ENCODE data around the gene RBKS. TPM values are rescaled to one million over a fixed set of nuclear protein-coding genes. Genes with fewer than 3 reads are reported as not detected.
"Not testable (repeated sequence)": the region's sequence is repeated elsewhere in the genome, so short reads cannot be mapped to it uniquely, and the experiment has no call there.

The RBKS gene
- polyA plus RNA-seq, 12 donors: 0.63 to 1.7 (median 1.1) TPM; not detected in 2

DNA sequence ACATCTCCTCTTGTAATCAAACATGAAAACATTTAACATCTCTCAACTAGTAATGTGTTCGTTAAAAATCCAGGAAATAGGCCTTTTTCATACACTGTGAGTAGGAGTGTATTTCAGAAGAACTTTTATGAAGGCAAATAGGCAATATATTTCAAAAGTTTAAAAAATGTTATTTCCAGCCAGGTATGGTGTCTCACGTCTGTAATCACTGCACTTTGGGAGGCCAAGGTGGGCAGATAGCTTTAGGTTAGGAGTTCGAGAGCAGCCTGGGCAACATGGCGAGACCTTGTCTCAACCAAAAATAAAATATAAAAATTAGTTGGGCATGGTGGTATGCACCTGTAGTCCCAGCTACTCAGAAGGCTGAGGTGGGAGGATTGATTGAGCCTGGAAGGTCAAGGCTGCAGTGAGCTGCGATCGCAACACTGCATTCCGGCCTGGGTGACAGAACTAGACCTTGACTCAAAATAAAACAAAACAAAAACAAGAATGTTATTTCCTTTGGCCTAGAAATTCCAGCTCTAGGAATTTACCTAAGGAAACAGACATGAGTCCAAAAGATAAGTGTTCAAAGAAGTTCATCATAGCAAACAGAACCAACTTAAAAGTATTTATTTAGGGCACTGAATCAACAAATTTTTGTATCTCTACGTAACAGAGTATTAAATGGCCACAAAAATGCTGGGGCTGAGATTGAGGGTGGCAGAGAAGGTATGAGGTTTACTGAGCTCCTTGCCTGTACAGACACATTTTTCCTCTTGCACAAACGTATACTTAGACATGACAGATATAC, 14.9 kb downstream of the RBKS start:
- DNase-seq: no peak

DNA sequence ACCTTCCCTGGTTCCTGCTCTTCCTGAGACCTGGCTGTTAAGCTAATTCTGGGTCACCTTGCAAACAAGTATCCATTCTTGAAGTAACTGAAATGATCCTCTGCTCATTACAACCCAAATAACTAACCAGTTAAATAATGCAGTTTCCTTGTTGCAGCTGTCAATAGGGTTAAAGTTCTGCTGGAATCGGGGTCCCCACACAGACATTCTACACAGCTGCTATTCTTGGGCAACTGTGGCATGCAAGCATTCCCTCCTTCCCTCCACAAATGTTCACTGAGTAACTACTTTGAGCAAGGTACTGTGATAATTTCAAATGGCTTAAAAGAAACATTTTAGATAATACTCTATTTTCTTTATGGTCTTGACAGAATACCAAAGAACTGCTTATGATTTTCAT, 17.1 kb downstream of the RBKS start:
- DNase-seq: no peak

DNA sequence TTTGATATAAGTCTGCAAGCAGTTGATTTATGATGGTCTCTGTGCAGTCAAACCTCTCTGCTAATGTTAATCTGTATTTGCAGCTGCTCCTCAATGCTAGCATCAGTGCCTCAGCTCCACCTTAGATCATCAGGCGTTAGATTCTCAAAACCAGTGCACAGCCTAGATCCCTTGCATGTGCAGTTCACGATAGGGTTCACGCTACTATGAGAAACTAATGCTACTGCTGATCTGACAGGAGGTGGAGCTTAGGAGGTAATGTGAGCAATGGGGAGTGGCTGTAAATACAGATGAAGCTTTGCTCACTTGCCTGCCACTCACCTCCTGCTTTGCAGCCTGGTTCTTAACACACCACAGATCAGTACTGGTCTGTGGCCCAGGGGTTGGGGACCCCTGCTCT, 18.4 kb downstream of the RBKS start:
- no peak for DNase-seq

DNA sequence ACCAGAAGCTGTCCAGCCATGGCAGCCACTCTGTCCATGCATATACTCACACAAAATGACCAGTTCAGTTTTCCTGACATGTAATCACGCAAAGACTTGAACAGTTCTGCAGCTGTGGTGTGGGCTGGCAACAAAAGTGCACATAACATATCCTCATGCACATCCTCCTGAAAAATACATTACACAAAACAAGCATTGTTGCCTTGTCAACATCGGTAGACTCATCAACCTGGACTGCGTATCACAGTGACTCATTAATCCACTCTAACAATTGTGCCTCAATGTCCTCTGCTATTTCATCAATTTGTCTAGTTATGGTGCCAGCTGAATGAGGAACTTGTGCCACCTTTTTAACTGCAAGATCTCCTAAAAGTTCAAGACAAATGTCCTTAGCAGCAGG, 19.5 kb downstream of the RBKS start:
- no peak for DNase-seq

DNA sequence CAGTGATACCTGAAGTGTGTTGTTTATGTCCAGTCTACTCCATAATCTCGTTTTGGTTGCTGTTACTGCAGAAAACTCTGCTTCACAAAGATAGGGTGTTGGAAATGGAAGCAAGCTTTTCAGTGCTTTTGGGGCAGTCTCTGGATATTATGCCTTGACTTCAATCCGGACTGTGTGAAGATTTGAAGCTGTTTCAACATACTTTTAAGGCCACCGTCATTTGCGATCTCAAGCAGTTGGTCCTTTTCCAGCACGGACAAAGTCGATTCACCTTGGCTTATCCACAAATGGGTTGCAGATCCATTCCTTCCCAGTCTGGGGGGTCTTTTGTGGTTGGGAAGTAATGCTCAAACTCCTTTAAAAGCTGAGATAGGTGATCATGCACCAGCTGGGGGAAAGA, 20.4 kb downstream of the RBKS start:
- DNase-seq: no peak

DNA sequence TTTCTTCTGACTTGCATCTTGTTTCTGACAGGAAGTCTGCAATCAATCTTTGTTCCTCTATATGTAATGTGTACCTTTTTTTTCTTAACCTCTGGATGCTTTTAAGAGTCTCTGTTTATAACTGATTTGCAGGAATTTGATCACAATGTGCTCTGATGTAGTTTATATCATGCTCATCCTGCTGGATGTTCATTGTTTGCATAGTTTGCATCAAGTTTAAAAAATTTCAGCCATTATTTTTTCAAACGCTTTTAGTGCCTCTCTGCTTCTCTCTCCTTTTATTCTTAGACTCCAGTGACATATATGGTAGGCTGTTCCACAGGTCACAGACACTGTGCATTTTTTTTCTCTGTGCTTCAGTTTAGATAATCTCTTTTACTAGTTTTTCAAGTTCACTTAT, 23.9 kb downstream of the RBKS start:
- DNase-seq: no peak

DNA sequence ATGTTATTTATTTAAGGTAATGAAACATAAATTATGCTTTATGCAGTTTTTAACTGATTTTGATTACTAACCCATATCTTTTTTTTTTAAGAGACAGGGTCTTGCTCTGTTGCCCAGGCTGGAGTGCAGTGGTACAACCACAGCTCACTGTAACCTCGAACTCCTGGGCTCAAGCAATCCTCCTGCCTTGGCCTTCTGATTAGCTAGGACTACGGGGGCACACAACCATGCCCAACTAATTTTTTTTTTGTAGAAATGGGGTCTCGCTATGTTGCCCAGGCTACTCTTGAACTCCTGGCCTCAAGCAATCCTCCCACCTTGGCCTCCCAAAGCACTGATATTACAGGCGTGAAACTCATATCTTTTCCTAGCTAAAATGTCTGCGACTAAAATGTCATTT, 26.2 kb downstream of the RBKS start:
- not testable (repeated sequence) for DNase-seq

DNA sequence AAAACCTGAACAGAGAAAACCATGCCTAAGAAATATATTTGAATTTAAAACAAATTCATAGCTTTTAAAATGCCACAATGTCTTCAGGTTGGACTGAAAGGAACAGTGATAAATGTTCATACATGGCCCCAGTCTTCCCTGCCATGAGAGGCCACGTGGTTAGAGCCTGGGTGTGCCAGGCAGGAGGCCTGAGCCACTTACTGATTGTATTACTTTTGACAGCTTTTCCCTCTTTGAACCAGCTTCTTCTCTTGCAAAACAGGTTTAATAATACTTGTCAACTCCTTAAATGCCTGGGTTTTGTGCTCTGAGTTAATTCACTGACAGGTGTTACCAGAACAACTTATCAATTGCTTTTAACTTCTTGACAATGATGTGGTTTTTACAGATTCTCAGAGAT, 27.0 kb downstream of the RBKS start:
- no peak for DNase-seq

DNA sequence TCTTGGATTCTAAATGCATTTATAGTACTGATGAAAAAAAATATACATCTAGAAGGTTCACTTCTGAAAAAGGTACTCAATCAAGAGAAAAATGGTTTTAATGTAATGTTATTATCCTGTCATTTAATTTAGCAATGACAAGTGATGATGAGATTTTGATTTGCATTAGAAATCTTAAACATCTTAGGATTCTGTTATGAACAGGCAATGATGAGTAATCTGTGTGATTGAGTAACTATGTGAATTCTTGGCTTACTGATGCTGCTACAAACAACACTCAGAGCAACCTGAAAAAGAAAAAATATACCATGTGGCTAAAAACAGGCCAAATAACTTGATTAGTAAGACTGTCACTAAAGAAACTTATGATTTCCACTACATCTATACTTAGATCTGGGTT, 30.1 kb downstream of the RBKS start:
- no peak for DNase-seq

DNA sequence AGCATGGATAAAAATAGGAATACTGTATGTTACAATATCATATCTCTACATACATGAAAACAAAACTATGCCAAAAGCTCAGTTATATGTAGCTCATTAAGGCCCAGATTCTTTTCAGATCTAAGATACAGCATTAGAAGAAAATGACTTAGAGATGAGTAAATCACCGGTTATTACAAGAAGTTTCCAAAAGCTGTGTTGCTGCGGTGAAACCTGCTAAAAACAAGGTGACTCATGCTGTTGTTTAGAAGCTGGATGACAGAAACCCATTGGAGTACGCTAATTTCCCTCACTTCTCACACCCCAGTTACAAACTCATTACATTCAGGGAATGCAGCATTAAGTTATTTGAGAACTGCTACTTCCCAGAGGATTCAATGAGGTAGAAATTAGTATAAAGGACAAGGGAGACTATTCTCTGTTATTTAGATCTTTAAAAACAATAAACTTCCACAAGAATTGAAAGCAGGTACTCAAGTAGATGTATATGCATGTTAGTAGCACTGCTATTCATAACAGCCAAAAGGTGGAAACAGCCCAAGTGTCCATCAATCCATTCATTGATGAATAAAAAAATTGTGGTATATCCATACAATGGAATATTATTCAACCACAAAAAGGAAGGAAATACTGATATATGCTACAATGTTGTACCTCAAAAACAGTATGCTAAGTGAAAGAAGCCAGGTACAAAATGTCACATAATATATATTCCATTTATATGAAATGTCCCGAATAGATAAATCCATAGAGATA, 32.6 kb downstream of the RBKS start:
- DNase-seq: no peak

DNA sequence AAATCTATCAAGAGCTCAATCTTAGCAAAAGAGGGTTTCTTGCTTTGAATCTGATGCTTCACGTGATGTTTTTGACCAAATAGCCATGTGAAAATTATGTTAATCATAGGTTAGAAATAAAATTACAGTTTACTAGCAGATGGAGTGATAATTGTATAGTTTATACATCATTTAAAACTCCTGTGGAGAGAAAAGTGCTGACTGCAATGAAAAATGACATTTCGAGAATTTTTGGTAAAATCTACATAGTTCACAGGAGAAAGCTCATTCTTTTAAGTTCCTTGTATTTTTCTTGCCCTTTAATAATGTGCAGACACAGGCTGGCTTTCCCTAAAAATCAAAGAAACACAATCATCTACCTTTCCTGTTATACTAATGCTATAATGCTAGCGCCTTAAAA, 33.2 kb downstream of the RBKS start:
- DNase-seq: no peak

DNA sequence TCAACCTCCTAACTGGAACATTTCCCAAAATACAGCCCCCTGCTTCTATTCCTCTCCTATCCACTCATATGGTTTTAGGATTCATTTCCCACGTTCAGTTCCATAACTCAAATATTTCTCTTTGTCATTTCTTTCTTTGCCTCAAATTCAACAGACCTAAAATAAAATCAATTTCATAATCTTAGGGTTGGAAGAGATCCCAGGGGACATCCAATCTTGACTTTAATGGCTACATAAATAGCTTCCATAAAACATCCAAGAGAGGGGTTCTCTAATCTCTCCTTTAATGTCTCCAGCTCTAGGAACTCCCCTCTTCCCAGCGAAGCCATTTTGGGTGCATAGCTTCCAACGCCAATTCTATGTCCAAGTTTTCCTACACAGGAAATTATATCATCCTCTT, 33.8 kb downstream of the RBKS start:
- no peak for DNase-seq

DNA sequence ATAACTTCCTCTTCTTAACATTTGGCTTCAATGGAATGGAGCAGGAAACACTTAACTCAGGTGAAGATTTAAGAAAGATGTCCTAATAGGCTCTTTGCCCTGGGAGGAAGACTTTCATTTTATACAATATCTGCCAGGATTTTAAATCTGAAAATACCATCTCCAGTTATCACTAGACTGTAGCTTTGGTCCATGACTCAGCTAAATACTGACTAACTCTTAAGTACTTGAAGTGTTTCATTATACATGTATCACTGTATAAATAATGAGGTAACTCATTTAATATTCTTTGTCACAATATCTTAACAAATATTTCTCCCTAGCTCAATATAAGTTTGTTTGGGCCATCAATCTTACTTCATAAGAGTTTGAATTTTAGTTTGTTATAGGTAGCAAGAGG, 34.7 kb downstream of the RBKS start:
- no peak for DNase-seq

DNA sequence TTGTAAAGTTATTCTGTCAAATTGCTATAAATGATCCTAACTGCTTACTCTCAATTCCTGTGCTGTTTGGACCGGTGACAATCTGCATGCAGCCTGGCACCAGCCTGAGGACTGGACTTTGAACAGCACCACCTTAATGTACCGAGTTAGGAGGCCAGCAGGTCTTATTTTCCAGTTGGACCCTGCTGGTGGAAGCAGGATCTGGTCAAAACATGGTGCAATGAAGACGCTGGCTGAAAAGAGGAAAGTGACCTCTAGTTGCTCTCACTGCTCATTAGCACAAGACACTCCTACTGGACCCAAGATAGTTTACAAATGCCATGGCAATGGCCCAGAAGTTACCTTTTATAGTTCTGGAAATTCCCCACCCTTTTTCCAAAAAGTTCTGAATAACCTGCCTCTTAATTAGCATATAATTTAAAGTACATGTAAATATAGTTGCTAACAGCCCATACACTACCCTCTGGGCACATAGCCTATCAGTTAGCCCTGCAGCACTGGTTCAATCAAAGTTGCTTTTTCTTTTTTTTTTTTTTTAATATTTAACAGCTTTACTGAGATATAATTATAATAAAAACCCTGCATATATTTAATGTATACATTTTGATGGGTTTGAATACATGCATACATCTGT, 35.8 kb downstream of the RBKS start:
- DNase-seq: no peak

DNA sequence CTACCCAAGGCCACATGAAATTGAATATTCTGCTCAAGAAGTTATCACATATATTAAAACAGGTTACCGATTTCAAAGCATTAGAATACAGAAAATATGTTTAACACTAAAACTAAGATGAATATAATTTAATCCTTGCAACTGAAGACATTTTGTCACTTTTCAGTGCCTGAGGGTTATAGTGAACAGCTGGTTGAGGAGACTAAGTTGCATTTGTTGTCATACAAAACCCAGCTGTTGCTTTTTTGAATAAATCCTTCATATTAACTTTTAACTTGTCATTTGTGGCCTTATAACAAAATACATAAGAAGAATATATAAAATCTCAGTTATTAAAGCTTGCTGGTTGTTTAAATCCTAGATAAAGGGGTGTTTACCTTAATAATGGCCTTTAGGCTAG, 37.5 kb downstream of the RBKS start:
- no peak for DNase-seq

DNA sequence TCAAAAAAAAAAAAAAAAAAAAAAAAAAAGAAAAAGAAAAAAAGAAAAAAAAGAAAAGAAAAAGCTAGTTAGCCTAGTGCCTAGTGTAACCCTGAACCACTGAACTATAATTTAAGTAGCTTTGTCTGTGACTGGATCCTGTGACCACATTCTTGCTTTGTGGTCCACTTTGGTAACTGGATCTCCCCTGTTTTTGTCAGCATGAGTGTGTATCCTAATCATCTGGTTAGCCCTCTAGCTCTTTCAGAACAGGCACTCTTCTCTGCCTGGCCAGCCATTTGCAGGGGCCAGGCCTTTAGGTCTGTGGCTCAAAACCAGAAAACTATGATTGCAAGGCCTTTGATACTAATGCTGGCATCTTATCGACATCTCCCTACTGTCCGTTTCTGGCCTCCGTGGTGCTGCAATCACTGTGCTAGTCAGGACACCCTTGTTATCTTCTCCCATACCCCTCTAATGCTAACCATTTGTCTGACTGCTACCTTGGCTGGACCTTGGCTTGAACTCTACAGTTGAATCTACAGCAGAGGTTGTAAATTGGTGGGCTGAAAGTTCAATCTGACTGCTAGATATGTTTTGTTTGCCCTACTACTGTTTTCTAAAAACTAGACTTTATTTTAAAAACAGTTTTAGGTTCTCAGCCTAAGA, 40.5 kb downstream of the RBKS start:
- no peak for DNase-seq

DNA sequence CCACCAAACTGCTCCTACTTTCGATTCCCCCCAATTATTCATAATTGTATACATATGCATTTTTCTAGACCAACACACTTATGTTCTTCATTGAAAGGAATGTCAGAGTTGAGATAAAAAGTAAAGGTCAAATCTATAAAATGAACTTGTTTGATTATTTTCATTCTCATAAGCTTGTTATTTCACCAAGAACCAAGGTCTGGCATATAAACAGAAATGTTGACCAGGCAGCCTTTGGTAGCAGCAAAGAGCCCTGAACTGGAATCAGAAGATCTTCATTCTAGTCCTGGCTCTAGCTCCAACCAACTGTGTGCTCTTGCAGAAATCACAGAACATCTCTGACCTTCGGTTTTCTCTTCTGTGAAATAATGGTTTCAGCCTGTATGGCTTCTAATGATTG, 42.9 kb downstream of the RBKS start:
- DNase-seq: no peak

DNA sequence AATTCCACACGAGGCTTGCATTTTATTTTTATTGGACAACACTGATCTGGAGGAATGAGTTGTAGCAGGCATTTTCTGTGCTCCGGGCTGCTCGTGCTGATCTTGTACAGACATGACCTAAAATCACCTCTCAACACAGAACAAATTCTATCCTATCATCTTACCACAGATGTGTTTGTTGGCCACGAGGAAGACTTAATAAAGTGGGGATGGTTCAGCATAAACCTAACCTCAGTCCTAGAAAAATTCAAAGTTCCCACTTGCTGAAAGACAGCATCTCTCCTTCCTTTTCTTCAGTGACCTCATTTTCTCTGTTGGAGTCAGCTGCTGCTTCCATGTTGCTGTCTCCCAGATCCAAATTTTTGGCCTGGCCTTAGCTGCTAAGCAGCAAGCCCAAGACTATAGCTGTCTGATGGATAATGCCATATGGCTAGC, 45.3 kb downstream of the RBKS start:
- DNase-seq: no peak

DNA sequence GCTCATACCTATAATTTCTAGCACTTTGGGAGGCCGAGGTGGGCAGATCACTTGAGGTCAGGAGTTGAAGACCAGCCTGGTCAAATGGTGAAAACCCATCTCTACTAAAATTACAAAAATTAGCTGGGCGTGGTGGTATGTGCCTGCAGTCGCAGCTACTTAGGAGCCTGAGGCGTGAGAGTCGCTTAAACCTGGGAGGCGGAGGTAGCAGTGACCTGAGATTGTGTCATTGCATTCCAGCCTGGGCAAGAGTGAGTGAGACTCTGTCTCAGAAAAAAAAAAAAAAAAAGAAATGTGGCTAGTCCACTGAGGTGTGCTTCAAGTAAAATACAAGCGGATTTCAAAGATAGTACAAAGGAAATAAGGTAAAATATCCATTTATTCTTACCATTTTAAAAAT, 46.2 kb downstream of the RBKS start:
- no peak for DNase-seq

DNA sequence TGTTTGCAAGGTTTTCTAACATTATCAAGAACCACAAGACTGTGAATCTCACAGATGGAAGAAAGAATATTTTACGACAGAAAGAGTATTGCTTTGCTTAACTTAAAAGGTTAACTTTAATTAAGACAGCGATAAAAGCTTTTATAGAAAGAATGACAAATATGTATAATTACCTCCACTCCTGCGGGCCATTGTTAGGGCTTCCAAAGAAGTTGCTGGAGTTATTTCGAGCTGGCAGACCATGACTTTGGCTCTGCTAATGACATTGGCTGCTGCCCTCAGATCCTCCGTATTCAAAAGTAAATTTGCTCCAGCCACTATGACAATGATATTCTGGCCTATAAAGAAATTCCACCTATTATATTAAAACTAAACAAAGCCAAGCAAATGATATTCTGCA, 47.3 kb downstream of the RBKS start:
- no peak for DNase-seq

DNA sequence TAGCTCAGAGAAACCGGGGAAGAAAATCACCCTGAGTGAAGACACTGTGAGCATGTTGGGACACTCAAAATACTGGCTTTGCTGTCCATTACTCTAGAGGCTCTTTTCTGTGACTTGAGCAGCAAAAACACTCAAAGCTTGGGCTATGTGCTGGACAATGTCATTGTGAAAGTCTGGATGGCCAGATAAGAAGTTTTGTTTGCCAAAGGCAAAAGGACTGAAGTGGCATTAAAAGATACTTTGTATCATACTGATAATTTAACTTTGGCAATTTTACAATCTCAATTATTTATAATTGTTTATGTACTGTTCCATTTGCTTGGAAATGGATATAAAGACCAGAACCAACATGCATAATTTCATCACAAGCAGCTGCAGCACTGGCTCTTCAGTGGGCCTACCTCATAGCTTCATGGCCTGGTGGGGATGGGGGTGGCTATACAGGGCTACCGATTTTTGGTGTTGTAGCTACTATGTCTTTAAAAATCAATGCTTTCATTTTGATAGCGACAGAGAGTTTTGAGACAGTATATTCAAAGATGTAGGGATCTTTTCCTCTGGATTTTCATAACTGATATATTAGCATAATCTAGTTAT, 51.1 kb downstream of the RBKS start:
- no peak for DNase-seq

DNA sequence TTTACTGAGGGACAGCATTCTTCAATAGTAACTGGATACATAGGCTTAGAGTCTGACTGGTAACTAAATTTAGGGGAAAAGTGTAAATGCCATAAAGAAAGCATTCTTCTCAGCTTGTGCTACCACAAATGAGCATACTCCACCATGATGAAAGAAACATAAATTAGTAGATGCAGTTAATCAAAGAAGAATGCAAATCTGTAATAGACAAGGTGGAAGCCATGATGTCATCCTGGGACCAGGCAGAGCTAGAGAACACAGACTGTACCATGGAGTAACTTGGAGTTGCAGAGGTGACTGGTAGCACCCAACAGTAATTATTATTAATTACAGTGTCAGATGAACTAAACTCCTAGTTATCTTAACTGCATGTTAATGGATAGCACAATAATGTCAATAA, 51.7 kb downstream of the RBKS start:
- no peak for DNase-seq
